Left lung (tissue), 10 donors: ENCODE data around the gene TMEM208. TPM values are rescaled to one million over a fixed set of nuclear protein-coding genes. Genes with fewer than 3 reads are reported as not detected.

Experiments
- ATAC-seq: fragments of 200-7000 bp; cut with Tn5 transposase; one replicate; pipeline ENCODE4 v1.9.1; 2020; ENCODE audit warnings: moderate library complexity
- DNase-seq, 4 donors: peaks; one replicate each; pipeline ENCODE4 v3.0.0-alpha.2; 2013 to 2020
- H3K27ac ChIP-seq, 2 donors: fragments of 200-600 bp; sonication (generic) in 1 of 2; one replicate each; pipeline versions ENCODE4 v1.5.0 to v1.8.0; 2020 to 2021
- H3K27me3 ChIP-seq, 2 donors: fragments of 200-600 bp; sonication (generic) in 1 of 2; one replicate each; pipeline versions ENCODE4 v1.5.0 to v1.8.0; 2020 to 2021
- H3K36me3 ChIP-seq, 2 donors: fragments of 200-600 bp; sonication (generic) in 1 of 2; one replicate each; pipeline versions ENCODE4 v1.5.0 to v1.8.0; 2020 to 2021
- H3K4me1 ChIP-seq, 2 donors: fragments of 200-600 bp; one replicate each; pipeline ENCODE4 v1.8.0; 2021
- H3K4me3 ChIP-seq, 2 donors: fragments of 200-600 bp; sonication (generic) in 1 of 2; one replicate each; pipeline versions ENCODE4 v1.5.0 to v1.8.0; 2020 to 2021; ENCODE audit warnings: mild to moderate bottlenecking in 1 of 2
- H3K9me3 ChIP-seq, 2 donors: fragments of 200-600 bp; sonication (generic) in 1 of 2; one replicate each; pipeline versions ENCODE4 v1.5.0 to v1.8.0; 2020 to 2021
- CTCF ChIP-seq, 2 donors: fragments of 200-600 bp; sonication (generic) in 1 of 2; IDR thresholded peaks; one replicate each; pipeline versions ENCODE4 v1.5.0 to v1.8.0; 2021; ENCODE audit warnings: antibody characterized with exemption in 2 of 2
- intact Hi-C, 2 donors: fragments of 100-400 bp; cut with DNase I; formaldehyde crosslinking; loops; one replicate each; pipeline versions ENCODE4 v1.11.2 to v1.14.2; 2022
- polyA plus RNA-seq, 6 donors: library from polyadenylated mRNA; unstranded; fragments of 120-200 nt; gene quantifications; one replicate each; pipeline ENCODE4 v1.2.1, GENCODE V29; 2013; ENCODE audit not compliant: insufficient read length in 6 of 6
- total RNA-seq, 2 donors: library from RNA; stranded (reverse); fragmentation: NEBNext Ultra II Directional; extraction: Animal tissue kit (Norgen Biotek cat#: 25700); gene quantifications; one replicate each; pipeline ENCODE4 v1.2.1, GENCODE V29; 2021
- donor health status: DM: no; HTN: yes; CAD: no.
- donor health status: DM: no; HTN: no; CAD: no.

Gene TMEM208
- total and polyA plus RNA-seq, 8 donors = 23.1 to 56.9 (median 25.6) TPM

DNA sequence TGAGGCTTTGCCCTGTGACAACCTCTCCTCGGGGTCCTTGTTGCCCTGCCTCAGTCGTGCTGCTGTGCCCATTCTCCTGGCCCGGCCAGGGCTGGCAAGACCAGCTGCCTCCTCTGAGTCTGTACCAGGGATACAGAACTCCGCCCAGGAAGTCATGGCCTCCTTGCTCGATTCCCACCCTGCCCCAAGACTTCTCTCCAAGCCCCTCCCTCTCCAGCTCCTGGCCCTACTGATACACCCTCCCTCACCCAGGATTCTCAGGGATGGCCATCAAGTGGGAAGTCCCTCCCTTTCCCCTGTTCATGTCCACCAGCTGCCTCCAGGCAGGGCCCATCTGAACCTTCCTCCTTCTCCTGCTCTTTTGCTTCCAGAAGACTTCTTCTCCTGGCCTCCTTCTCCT is 11.2 kb upstream of the TMEM208 start:
- peaks cover 11 to 43% of the 10 kb centered on the region in 2 donors for H3K4me1 ChIP-seq
- ATAC-seq (no peak), DNase-seq (peak in 1 of 4 donors; percentile 28)
- peak overlapping the region in 1 of 2 donors; percentile 60 for H3K27ac ChIP-seq
- H3K9me3 ChIP-seq = no peaks in the 10 kb centered on the region
- TF ChIP-seq CTCF (IDR thresholded peaks at IDR 0.05) = no peak
- no peaks in the 10 kb centered on the region for H3K36me3 ChIP-seq
- no peak overlapping the region for H3K4me3 ChIP-seq
- H3K27me3 ChIP-seq = no peaks in the 10 kb centered on the region
- intact Hi-C loops = no loop called here

DNA sequence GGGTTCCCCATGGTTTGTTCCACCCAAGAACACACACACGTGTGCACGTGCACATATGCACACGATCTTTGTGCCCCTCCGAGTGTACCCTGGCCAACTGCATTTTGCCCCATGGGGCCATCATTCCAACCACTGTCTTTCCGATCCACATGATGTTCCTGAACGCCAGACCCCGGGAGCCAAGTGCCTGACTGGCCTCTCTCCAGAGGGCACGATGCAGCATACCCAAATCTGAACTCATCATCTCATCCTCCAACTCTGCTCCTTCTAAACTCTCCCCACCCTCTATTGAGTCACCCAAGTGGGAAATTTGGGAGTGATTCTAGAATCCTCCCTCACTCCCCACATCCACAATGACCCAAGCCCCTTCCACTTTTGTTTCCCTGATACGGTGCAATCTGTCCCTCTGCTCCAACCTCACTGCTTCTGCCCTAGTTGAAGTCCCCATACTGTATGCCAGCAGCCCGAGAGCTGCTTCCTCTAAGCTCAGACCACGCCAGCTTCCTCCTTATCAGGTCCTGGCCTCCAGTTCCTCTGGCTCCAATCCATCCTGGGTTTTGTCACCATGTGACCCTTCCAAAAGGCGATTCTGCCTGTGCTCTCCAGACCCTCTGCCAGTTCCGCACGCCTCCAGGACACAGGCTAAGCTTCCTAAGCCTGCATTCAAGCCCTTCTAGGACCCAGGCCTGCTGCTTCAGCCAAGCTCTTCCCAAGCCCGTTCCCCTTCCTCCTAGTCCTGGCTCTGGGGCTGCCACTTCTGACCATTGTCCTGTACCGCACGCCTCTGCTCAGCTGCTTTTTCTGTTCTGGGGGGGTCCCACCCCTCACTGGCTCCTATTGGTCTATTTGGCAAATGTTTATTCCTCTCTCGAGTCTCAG is 10.1 kb upstream of the TMEM208 start:
- Histone ChIP-seq H3K36me3 (no peaks in the 10 kb centered on the region), H3K4me1 (peaks cover 11 to 43% of the 10 kb centered on the region in 2 donors), H3K27ac (peak overlapping the region; percentile 19 to 60), H3K9me3 (no peaks in the 10 kb centered on the region), H3K27me3 (no peaks in the 10 kb centered on the region), H3K4me3 (no peak overlapping the region)
- intact Hi-C loops = no loop called here
- ATAC-seq (peak; percentile 64), DNase-seq (peak in 3 of 4 donors; percentile 30 to 56 (median 52))
- no peak for TF ChIP-seq CTCF (IDR thresholded peaks at IDR 0.05)

DNA sequence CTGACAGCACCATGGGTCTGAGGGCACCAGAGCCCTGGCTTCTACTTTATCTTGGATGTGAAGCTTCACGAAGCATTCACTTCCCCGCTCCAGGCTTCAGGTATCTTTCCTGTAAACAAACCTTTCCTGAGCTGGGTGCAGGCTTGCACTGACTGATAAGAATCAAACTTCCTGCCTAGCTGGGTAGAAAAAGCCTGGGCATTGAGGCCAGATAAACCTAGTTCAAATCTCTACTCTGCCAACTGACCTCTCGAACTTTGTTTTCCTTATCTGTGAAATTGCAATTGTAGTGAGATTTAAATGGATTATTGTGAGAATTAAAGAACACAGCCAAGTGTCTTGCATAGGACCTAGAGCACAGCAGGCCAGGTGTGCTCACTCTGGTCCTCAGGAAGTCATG is 2.9 kb upstream of the TMEM208 start:
- ATAC-seq = no peak
- intact Hi-C loops = no loop called here
- H3K27ac ChIP-seq = peak overlapping the region in 1 of 2 donors; percentile 57

GRCh38 chr16:67226295-67226803 is 581 bp upstream of the TMEM208 start:
- DNase-seq (no peak), ATAC-seq (no peak)
- peak overlapping the region; percentile 69 to 99 for H3K4me3 ChIP-seq
- intact Hi-C loops = no loop called here
- peak overlapping the region; percentile 79 to 83 for H3K27ac ChIP-seq
- H3K27me3 ChIP-seq = no peaks in the 10 kb centered on the region
- no peak for TF ChIP-seq CTCF (IDR thresholded peaks at IDR 0.05)
- H3K36me3 ChIP-seq = peaks cover 0 to 33% of the 10 kb centered on the region in 2 donors
- peaks cover 15 to 25% of the 10 kb centered on the region in 2 donors for H3K4me1 ChIP-seq
- no peaks in the 10 kb centered on the region for H3K9me3 ChIP-seq

More for the DNA sequence above, 2.9 kb upstream of the TMEM208 start:
- DNase-seq = peak in 1 of 4 donors; percentile 0
- no peaks in the 10 kb centered on the region for H3K27me3 ChIP-seq
- TF ChIP-seq CTCF (IDR thresholded peaks at IDR 0.05) = no peak
- no peak overlapping the region for H3K4me3 ChIP-seq
- no peaks in the 10 kb centered on the region for H3K9me3 ChIP-seq
- peaks cover 0 to 10% of the 10 kb centered on the region in 2 donors for H3K36me3 ChIP-seq
- H3K4me1 ChIP-seq = peaks cover 15 to 25% of the 10 kb centered on the region in 2 donors

DNA sequence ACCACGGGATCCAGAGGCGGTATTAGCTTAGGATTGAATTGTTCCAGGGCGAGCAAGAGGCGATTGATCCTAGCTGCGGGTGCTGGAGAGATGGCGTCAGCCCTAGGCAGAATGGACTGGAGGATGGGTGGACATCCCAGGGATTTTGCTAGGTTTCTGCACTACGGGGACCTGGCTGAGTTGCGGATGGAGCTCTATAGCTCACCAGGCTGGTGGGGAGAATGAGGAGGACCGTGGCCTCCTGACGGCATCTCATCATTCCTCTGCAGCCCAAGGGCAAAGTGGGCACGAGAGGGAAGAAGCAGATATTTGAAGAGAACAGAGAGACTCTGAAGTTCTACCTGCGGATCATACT is 614 bp downstream of the TMEM208 start:
- peaks cover 3 to 45% of the 10 kb centered on the region in 2 donors for H3K36me3 ChIP-seq
- no peaks in the 10 kb centered on the region for H3K9me3 ChIP-seq
- no peaks in the 10 kb centered on the region for H3K27me3 ChIP-seq
- peak overlapping the region in 1 of 2 donors; percentile 83 for H3K27ac ChIP-seq
- no peak for DNase-seq
- no peak for TF ChIP-seq CTCF (IDR thresholded peaks at IDR 0.05)
- peak overlapping the region; percentile 69 to 99 for H3K4me3 ChIP-seq
- peaks cover 15 to 25% of the 10 kb centered on the region in 2 donors for H3K4me1 ChIP-seq
- ATAC-seq = no peak
- intact Hi-C loops = no loop called here
